ENCODE results near the gene DUOX1.

Gene DUOX1

DNA sequence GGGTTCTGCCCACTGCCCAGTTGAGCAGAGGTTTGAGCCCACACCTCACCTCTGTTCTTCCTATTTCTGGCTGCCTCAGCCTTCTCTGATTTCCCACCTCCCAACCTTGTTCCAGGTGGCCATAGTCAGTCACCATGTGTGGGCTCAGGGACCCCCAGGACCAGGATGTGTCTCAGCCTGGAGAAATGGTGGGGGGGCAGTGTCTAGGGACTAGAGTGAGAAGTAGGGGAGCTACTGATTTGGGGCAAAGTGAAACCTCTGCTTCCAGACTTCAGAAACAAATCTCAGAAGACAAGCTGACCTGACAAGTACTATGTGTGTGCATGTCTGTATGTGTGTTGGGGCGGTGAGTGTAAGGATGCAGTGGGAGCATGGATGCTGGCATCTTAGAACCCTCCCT, 35.1 kb downstream of the DUOX1 start:
- in situ Hi-C loops (cut with MboI; ENCODE audit: low sequenced_read_pairs), result loop anchor here (25.0 kb wide), 1 partner anchor 247 kb away; a partner anchor contains a TSS

DNA sequence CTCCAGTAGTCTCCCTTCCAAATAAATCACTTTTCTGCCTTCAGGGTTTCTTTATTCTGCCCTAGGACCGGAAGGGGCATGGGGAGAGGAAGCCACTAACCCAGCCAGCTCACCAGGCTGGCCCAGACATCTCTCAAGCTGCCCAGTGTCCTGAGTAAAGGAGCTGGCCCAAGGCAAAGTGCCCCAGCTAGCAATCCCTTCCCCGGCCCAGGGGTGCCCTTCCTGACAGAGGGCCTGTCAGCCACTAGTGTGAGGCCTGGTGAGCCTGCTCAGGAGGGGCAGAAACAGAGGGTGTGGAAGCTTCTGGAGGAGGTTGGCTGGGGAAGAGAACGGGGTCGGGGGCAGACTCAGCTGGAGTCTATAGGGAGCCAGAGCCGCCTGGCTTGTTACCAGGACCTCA, 35.7 kb downstream of the DUOX1 start:
- in situ Hi-C loops (cut with MboI; ENCODE audit: low sequenced_read_pairs), result loop anchor here (25.0 kb wide), 1 partner anchor 247 kb away; a partner anchor contains a TSS

DNA sequence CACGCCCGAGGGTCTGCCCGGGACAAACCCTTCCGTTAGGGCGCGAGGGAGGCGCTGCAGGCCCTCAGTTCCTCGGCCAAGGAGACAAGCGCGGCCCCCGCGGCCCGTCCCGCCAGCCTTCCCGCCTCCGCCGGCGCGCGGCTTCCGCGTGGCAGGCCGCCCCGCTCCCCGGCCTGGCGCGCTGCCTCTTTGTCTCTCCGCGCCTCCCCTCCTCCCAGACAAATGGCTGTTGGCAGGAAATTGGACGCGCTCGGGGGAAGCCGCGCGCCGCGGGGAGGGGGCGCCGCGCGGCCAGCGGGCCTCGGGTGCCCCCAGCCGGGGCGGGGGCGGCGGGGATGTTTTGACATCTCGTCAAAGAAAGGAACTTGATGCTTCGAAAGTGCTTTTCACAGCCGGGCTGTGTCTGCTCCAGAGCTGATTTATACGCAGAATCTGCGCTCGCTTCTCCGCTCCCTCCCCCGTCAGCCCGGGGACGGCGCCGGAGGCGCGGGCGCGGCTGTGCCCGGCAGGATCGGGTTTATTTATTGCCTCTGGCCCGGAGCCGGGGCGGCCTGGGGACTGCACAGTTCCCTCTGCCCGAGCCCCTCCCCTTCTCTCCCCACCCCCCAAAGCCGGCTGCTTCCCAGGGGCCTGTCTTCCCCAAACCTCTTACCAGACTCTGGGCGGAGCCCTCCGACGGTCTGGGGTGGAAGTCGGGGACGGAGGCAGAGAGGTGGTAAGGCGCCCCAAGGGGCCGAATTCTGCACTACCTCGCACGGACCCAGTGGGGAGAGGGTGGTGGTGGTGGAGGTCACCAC, 37.2 kb downstream of the DUOX1 start:
- in situ Hi-C loops (cut with MboI; ENCODE audit: low sequenced_read_pairs), result loop anchor here (25.0 kb wide), 1 partner anchor 245 kb away; a partner anchor contains a TSS

DNA sequence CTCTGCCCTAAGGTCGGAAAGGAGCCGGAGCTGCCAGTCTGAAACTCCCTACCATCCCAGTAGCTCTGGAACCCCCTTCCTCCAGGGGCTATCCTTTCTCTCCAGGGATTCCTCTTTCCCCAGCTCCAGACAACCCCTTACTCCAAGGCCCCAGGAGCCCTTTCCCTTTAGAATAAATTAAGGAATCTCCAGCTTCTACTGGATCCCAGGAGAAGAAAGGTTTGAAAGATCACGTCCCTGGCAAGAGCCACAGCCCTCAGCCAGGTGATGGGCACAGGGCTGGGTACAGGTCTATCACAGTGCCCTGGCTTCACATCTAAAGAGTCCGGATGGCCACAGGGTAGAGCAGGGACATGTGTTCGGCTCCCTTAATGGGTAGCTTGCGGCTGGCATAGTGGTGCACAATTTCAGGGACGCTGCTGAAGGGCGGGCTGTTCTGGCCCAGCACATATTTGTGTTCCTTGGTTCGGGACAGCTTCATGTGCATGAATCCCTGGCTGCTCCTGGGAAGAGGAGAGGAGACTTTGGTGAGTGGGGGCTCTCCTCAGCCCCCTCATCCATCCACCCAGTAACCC, 37.9 kb downstream of the DUOX1 start:
- in situ Hi-C loops (cut with MboI; ENCODE audit: low sequenced_read_pairs), result loop anchor here (25.0 kb wide), 1 partner anchor 245 kb away; a partner anchor contains a TSS

DNA sequence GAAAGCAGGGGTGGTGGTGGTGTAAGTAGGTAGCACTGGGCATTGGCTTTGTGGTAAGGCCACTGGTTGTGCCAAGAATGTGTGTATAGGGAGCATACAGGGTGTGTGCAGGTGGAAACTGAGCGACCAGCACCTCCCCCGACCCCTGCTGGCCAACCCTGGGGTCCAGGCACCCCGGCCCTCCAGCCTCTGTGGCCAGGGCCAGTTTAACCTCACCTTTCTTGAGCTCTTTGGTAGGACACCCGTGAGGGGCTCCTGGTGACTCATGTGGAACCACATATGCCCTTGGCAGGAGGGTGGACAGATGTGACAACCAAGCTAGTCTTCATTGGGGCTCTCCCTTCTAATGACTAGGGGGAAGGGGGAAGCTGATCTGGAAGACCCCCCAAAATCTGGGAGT, 38.5 kb downstream of the DUOX1 start:
- in situ Hi-C loops (cut with MboI; ENCODE audit: low sequenced_read_pairs), result loop anchor here (25.0 kb wide), 1 partner anchor 244 kb away; a partner anchor contains a TSS

DNA sequence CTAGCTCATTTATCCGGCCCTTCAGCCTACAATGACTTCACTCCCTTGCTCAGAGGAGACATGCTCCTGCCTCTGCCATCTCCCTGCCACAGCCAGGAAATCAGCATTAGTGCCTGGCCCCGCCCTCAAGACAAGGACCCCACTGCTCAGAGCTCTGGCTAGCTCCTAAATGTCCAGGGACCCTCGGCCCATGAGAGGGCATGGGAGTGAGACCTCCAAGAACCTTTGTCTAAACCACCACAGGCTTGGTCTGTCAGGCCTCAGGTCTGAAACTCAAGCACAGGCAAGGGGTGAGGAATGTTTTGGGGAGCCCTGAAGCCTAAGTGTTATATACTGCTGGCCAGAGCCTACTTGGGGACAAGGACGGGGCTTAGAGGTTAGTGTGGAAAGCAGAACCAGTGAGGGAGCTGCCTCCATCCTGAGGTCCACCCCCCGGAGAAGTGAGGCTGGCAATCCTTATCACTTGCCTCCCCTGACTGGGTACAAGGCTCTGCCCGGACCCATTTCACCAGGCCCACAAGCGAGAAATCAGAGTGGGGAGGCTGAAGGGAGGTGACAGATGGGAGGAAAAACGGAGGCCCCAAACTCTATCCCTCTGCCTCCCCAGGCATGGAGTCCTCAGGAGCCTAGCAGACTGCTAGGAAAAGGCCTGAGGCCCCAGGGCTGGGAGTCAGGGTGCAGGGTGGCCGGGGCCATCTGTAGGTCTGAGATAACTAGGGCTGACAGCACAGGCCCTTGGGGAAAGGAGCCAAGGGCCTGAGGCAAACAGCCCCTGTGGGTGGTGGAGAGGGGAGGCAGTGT, 39.2 kb downstream of the DUOX1 start:
- in situ Hi-C loops (cut with MboI; ENCODE audit: low sequenced_read_pairs), result loop anchor here (25.0 kb wide), 1 partner anchor 243 kb away; a partner anchor contains a TSS

DNA sequence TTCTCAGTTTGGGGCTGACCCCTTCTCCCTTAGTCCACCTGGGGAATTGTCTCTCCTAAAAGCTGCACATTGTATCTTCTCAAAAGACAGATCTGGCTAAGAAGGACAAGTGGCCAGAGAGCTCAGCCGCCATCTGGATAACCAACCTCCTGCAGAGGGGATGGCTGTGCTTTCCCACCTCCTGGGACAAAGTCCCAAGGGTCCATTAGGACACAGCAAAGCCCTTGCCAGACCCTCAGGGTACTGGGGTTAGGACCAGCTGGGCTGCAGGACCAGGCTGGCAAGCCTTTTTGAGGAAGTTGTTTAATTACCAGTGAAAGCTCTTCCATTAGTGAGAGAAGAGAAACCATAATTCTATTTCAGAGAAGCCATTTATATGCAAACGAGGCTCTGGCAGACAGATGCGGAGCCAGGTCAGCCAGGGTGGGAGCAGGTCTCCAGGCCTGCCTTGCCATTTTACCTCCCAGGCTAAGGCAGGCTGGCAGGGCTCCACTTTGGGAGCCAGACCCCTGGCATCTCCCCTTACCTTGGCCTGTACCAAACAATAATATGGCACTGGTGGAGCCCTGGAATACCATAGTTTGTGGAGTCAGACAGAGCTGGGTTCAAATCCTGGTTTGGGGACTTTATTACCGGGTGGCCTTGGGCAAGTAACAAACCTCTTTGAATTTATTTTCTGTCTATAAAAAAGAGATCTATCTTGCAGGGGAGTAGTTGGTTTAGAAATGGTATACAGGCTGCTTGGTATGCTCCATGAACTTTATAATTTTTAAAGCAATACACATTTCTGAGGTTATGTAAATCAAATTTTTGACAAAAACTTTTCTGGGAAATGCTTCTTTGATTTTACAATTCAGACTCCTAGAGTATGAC, 40.0 kb downstream of the DUOX1 start:
- in situ Hi-C loops (cut with MboI; ENCODE audit: low sequenced_read_pairs), result loop anchor here (25.0 kb wide), 1 partner anchor 242 kb away; a partner anchor contains a TSS

DNA sequence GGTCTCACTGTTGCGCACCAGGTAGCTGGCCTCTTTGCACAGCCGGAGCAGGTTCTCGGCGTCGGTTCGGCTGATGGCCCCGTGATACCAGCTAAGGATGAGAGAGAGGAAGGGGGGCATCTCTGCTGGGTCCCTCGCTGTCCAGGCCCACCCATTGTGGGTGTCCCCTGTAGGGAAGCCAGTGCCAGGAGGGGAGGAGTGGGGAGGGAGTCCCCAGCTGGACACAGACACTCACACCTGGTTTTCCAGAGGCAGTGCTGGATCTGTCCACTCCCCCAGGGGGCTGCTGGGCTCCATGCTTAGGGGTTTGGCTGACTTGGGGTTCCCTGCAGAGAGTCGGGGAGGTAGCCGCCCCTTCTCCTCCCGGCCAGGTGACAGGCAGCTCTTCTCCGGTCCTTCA, 42.1 kb downstream of the DUOX1 start:
- in situ Hi-C loops (cut with MboI; ENCODE audit: low sequenced_read_pairs), result loop anchor here (25.0 kb wide), 1 partner anchor 240 kb away; a partner anchor contains a TSS

DNA sequence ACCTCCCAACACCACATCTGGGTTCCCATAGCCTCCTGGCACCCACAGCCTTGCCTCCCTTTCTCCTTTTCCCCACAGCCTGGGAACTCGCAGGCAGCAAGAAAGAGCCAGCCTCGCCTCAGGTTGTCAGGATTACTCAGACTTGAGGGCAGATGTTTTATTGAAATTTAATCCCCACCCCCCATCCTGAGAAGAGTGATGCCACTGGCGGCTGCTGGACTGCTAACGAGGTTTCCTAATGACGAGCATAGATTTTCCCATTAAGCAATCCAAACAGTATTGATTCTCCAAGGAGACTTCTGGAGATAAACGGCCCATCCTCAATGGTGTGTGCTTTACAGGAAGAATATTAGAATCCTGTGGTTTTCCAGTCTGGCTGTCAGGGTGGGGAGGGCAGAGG, 44.3 kb downstream of the DUOX1 start:
- in situ Hi-C loops (cut with MboI; ENCODE audit: low sequenced_read_pairs), result loop anchor here (25.0 kb wide), 1 partner anchor 238 kb away; a partner anchor contains a TSS

DNA sequence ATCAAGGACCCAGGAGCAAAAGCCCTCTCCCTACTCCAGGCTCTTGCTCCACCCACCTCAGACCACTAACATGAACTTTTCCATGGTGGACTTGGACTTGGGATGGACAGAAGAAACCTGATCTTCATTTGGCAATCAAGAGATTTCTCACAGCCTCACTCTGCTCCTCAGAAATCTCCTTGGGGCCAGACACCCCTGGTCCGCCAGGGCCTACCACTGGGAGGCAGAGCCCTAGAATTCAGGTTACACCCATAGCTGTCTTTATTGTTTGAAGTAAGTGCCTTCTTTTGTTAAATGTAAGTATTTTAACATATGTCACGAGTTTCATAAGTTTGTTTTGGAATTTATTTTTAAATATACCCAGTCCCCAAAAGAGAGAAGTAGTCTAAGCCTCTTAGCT, 44.8 kb downstream of the DUOX1 start:
- in situ Hi-C loops (cut with MboI; ENCODE audit: low sequenced_read_pairs), result loop anchor here (25.0 kb wide), 1 partner anchor 238 kb away; a partner anchor contains a TSS

DNA sequence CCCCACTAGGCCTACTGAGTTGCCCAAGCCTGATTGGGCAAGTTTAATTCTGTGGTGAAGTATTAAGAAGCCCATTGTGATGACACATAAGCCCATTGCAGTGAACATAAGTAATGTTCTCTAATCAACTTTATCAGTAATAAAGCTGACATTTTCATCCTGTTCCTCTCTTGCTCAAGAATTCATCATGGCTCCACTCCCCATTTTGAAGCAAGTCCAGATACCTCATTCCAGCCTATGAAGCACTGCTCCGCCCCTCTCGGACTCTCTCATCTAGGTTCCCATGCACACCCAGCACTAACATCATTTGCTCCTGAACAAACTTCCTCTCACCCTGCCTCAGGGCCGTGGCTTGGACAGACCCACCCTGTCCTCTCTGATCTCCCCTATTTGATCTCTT, 47.5 kb downstream of the DUOX1 start:
- in situ Hi-C loops (cut with MboI; ENCODE audit: low sequenced_read_pairs), result loop anchor here (25.0 kb wide), 1 partner anchor 460 kb away; the partner anchor contains the start of gene SQOR

DNA sequence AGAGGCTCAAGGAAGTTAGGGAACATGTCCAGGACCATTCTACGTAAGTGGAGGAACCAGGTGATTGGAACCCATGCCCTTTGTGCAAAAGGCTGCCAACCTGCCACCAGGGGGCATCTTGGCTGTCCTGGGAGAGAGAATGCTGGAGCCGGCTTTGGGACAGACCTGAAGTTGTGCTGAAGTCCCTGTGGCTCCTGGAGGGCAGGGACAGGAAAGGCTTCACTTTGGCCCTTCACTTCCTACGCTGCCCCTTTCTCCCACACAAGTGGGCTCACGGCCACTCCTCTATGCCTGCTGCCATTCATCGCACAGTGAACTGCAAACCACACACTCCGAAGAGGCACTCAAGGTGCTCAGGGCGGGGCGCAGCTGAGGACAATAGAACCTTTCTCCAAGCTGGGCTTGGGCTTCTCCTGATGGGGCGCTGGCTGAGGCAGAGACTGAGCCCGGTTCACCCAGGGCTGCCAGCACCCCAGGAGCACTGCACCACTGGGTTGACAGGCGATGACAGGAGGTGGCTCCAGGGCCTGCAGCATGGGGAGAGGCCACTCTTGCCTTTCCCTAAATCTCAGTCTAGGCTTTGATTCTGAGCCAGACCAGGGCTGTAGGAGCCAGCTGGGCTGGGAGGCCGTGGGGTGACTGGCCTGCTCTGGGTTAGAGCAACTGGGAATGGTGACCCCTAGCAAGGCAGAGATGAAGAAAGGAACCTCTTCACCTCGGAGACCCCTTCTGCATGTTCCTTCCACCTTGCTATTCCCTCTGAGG, 49.6 kb downstream of the DUOX1 start:
- in situ Hi-C loops (cut with MboI; ENCODE audit: low sequenced_read_pairs), result loop anchor here (25.0 kb wide), 1 partner anchor 458 kb away; the partner anchor contains the start of gene SQOR

DNA sequence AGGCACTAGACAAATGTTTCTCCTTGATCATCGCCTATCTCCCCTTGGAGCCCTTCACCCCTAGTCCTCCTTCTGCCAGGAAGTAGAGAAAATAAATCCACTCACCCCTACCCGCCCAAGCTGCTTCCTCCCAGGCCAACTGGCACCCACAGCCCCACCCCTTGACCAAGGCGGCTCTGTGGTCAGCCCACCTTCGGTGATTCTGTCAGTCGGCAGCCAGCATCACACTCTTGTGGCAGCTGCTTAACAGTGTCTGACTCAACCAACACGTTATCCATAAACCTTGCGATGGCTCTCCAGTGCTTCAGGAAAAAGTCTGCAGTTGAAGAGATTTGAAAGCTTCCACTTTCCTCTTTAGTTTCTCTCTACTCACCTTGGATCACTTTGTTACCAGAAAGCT, 50.4 kb downstream of the DUOX1 start:
- in situ Hi-C loops (cut with MboI; ENCODE audit: low sequenced_read_pairs), result loop anchor here (25.0 kb wide), 1 partner anchor 457 kb away; the partner anchor contains the start of gene SQOR

DNA sequence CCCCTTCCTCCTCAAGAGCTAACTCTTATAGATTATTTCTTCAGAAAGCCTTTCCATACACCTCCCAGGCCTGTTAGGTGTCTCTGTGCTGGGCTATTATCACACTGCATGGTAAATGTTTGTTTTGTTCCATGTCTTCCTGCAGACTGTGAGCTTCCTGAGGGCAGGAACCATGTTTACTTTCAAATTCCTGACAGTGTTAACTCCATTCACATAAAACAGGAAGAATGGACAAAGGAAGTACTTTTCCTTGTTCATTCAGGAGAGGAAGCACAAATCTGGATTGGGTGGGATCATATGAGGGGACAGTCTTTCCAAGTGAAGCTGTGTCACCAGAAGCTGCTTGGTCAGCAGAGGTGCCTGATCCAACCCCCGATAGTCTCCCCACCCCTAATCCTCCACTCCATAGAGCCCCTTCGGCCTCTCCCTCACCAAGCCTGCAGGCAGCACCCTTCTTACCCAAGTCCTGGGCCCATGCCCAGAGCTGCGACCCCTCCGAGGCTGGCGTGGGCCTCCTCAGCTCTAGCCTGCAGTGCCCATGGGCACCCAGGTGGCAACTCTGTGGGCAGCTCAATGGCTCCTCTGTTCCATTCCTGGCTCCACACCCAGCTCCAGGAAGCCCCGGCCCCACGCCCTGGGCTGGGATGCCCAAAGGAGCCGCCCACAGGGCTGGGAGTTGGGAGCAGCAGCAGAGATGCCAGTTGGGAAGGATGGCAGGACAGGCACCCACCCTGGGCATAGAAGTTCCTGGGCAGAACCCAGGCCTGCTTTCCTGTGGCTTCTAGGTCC, 51.0 kb downstream of the DUOX1 start:
- in situ Hi-C loops (cut with MboI; ENCODE audit: low sequenced_read_pairs), result loop anchor here (25.0 kb wide), 1 partner anchor 456 kb away; the partner anchor contains the start of gene SQOR

DNA sequence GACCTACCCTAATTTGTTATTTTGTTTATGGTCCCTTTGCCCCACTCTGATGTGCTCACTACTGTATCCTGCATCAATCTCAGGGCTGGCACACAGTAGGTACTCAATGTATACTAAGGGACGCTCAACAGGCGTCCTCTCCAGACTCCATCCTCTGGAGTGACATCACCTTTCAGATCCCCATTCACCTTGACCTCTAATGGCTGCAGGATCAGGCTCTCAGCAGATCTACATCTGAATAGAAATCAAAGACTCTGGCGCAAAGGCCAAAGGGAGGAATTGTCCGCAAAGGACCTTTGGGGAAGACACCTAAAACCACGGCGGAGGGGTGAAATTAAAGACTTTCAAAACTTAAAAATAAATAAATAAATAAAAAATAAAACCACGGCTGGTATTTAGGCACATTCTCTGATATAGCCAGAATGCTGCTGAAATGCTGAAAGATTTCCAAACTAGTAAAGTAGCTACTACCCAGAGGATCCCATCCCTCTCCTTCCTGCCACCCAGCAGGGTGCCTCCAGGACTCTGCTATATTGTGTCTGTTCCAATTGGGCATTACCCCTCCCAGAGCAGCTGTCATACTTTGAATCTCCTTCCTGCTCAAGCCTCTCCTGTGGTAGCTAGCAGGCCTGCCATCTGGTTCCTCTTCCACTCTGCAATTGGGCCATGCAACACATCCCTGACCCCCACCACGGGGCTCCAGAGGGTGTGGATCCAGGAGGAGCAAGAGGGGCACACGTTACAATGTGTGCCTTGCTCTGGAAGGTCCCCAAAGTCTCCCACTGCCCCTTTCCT, 51.9 kb downstream of the DUOX1 start:
- in situ Hi-C loops (cut with MboI; ENCODE audit: low sequenced_read_pairs), result loop anchor here (25.0 kb wide), 1 partner anchor 456 kb away; the partner anchor contains the start of gene SQOR

DNA sequence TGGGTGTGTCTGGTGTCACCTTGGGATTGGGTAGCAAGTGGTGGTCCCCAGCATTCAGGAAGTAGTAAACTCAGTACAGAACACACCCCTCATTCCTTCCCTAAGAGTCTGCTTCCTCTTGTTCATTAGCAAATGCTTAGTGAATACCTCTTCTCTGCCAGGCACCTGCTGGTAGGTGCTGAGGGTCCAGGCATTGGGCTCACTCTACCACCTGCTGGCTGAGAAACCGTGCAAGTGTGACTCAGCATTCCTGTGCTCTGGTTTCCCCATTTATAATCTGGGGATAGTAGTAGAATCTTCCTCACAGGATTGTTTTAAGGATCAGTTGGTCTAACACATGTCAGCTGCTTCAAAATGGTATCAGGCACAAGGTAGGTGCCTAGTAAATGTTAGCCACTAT, 53.2 kb downstream of the DUOX1 start:
- in situ Hi-C loops (cut with MboI; ENCODE audit: low sequenced_read_pairs), result loop anchor here (25.0 kb wide), 1 partner anchor 454 kb away; the partner anchor contains the start of gene SQOR

DNA sequence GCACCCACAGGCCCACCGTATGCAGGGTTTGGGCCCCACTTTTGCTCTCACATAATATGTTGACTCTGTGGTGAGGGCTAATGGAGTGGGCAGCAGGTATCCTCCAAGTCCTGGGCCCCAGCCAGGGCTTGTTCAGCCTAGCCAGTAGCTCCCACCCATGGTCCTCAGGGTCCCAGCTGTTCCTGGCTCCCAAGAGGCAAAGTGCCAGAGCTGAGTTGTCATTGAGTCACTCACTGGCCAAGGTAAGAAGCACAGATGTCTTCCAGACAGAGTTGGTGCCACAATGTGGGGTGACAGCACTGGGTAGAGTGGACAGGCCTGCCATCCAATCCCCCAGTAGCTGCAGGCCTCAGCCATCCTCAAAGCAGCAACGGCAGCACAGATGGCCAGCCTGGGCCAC, 53.7 kb downstream of the DUOX1 start:
- in situ Hi-C loops (cut with MboI; ENCODE audit: low sequenced_read_pairs), result loop anchor here (25.0 kb wide), 1 partner anchor 454 kb away; the partner anchor contains the start of gene SQOR

Measured in HL-60/S4 treated with phorbol 12-myristate 13-acetate at 8.2 ng/mL for 4 days and 3 days (cell line).